ENCODE measurements around the gene STARD9.

GRCh38 chr15:42582569-42583375 lies 7.4 kb downstream of the STARD9 start:
- TF ChIP-seq CTCF (CRISPR knock-in tag; IDR thresholded peaks at IDR 0.05) (no peak), SRSF4 (IDR thresholded peaks at IDR 0.05; ENCODE audit: low read depth, low read length, poor library complexity, severe bottlenecking) (no peak), MEF2D (CRISPR knock-in tag; IDR thresholded peaks at IDR 0.05) (no peak), SP1 (IDR thresholded peaks at IDR 0.05) (no peak), SP1 (CRISPR knock-in tag; IDR thresholded peaks at IDR 0.05) (no peak), STAT5B (CRISPR knock-in tag; IDR thresholded peaks at IDR 0.05) (no peak)
